Bronchial epithelial cell (primary cell): ENCODE data around the gene STYXL2. TPM values are rescaled to one million over a fixed set of nuclear protein-coding genes. Genes with fewer than 3 reads are reported as not detected.

ENCODE experiments used
- DNase-seq: peaks from one replicate; pipeline ENCODE4 v3.0.0-alpha.2; 2010; ENCODE audit warnings: low read depth
- FAIRE-seq: peaks from 2 replicates; lab custom pipeline; 2011; peaks lifted over from hg19 to GRCh38; lab: Jason Lieb, UNC
- H3K27me3 ChIP-seq: 2 replicates; pipeline ENCODE4 v1.5.1; 2011; ENCODE audit warnings: low read length; ENCODE audit not compliant: control insufficient read depth, insufficient read depth
- H3K36me3 ChIP-seq: 2 replicates; pipeline ENCODE4 v1.5.1; 2011; ENCODE audit warnings: low read length; ENCODE audit not compliant: control insufficient read depth, insufficient read depth
- H3K4me3 ChIP-seq: 2 replicates; pipeline ENCODE4 v1.5.1; 2011; ENCODE audit warnings: mild to moderate bottlenecking, low read depth, low read length, control low read depth
- total RNA-seq: library from RNA; depleted of rRNA; stranded (reverse); fragments of >200 nt; gene quantifications from 2 replicates; pipeline ENCODE4 v1.2.1, GENCODE V29; 2014
- TF ChIP-seq, protein P1 (sequence below): IDR thresholded peaks from 2 replicates; pipeline ENCODE4 v1.5.1; 2011; ENCODE audit warnings: mild to moderate bottlenecking, moderate library complexity, low read length, control low read depth, inconsistent platforms; ENCODE audit not compliant: insufficient read depth, severe bottlenecking

Gene STYXL2
- total RNA-seq, 1 donor from 2014 or later: not detected

- FAIRE-seq: peak; percentile 98
- H3K27me3 ChIP-seq: no peaks in the 10 kb centered on the region
- no peak for DNase-seq
- TF ChIP-seq, protein P1, sequence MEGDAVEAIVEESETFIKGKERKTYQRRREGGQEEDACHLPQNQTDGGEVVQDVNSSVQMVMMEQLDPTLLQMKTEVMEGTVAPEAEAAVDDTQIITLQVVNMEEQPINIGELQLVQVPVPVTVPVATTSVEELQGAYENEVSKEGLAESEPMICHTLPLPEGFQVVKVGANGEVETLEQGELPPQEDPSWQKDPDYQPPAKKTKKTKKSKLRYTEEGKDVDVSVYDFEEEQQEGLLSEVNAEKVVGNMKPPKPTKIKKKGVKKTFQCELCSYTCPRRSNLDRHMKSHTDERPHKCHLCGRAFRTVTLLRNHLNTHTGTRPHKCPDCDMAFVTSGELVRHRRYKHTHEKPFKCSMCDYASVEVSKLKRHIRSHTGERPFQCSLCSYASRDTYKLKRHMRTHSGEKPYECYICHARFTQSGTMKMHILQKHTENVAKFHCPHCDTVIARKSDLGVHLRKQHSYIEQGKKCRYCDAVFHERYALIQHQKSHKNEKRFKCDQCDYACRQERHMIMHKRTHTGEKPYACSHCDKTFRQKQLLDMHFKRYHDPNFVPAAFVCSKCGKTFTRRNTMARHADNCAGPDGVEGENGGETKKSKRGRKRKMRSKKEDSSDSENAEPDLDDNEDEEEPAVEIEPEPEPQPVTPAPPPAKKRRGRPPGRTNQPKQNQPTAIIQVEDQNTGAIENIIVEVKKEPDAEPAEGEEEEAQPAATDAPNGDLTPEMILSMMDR: no peak
- H3K4me3 ChIP-seq: no peak overlapping the region
- H3K36me3 ChIP-seq: no peaks in the 10 kb centered on the region
Observed at GRCh38 chr1:167056529-167057231, 37.2 kb upstream of the STYXL2 start.

- FAIRE-seq: no peak
- Histone ChIP-seq H3K4me3 (no peak overlapping the region), H3K36me3 (no peaks in the 10 kb centered on the region), H3K27me3 (no peaks in the 10 kb centered on the region)
- TF ChIP-seq, protein P1: peak; percentile 63
- peak; percentile 41 for DNase-seq
Observed at GRCh38 chr1:167057241-167057688, 36.6 kb upstream of the STYXL2 start.

DNA sequence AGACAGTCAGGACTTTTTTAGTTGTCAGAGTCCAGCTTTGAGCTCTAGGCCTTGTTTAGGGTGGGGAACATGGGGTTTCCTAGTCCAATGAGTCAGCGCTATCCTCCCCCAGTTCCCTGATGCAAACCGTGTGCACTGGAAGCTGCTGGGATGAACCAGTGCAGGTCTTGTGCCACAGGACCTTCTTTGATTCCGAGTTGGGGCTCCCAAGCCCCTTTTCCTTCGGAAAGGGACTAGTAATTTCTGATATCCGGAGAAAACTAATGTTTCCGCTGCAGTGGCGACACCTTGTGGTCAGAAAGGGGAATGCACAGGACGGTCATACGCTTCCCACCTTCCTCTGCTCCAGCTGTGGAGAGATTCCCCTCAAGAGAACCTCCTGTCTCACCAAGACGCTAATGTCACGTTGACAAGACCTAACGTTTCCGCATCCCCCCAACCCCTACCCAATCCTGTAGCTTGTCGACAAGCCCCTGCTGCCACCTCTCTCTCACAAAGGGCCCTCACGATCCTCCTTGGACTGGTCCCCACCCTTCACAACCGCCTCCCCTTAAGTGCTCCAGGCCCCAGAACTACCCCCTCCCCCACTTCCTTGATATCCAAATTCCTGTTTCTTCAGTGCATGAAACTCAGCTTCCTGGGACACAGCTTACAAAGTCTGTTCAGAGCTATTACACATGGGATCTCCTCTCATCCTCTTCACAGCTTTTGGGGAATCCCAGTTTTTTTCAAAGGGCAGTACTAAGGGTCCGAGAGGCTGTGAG is 34.6 kb upstream of the STYXL2 start:
- no peak overlapping the region for H3K4me3 ChIP-seq
- TF ChIP-seq, protein P1: peak; percentile 92
- H3K36me3 ChIP-seq: no peaks in the 10 kb centered on the region
- no peaks in the 10 kb centered on the region for H3K27me3 ChIP-seq
- DNase-seq (peak; percentile 47), FAIRE-seq (no peak)

DNA sequence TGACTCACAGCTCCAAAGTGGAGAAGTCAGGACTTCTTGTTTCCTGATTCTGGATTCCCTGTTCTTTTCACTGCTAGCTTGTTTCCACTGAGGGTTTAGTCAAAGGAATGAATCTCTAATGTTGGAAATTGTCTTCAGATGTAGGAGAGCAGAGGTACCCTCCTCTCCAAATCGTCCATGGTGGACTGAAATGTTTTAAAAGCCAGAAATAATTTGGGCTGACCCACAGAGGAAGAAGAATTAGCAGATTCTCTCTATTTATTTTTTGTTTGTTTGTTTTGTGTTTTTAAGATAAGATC is 34.1 kb upstream of the STYXL2 start:
- TF ChIP-seq, protein P1: no peak
- H3K27me3 ChIP-seq: no peaks in the 10 kb centered on the region
- DNase-seq (no peak), FAIRE-seq (no peak)
- H3K4me3 ChIP-seq: no peak overlapping the region
- H3K36me3 ChIP-seq: no peaks in the 10 kb centered on the region

GRCh38 chr1:167060141-167061072 is 33.5 kb upstream of the STYXL2 start:
- no peaks in the 10 kb centered on the region for H3K27me3 ChIP-seq
- H3K36me3 ChIP-seq: no peaks in the 10 kb centered on the region
- TF ChIP-seq, protein P1: peak; percentile 20
- no peak for DNase-seq
- no peak for FAIRE-seq
- H3K4me3 ChIP-seq: no peak overlapping the region
